HG03342 (cell line): ENCODE data around the gene ATXN3.

Experiments used
- ATAC-seq: cut with Tn5 transposase; IDR thresholded peaks from one replicate; pipeline ENCODE4 v1.9.1; 2021; ENCODE audit warnings: mild to moderate bottlenecking, moderate library complexity; ENCODE audit not compliant: unreplicated experiment

The ATXN3 gene

DNA sequence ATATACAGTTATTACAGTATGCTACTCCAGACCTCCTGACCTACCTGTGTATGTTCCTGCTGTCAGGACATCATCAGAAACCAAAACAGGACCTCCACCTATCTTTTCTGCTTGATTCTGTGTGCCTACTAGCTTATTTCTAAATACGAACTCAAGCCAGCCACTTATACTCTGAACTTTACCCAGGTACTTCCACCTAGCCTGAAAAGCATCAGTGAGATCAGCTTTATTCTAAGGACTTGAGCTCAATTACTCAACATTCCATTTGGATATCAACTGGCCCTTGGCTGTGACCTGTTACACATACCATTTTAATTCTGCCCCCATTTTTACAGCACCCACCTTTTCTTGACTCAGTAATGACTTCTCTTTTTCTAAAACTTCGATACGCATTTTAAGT is 95.7 kb downstream of the ATXN3 start:
- ATAC-seq: no peak

DNA sequence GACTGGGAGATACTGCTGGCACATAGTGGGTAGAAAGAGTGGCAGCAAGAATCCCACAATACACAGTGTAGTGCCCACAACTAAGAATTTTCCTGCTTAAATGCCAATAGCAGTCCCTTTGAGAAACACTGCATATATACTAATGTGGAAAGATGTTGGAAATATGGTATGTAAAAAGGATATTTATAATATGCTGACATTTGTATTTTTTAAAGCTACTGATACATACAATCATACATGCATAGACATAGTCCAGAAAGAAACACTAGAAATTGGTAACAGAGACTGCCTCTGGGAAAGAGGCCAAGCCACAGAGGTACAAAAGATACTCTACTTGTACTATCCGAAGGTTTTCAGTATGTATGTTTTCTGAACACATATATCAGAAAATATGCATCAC is 96.8 kb downstream of the ATXN3 start:
- no peak for ATAC-seq
